GM19438 (cell line): ENCODE results near the gene BCAS3.

ENCODE experiments used
- ATAC-seq: cut with Tn5 transposase; IDR thresholded peaks from one replicate; pipeline ENCODE4 v1.9.1; 2021; ENCODE audit warnings: low read depth; ENCODE audit not compliant: unreplicated experiment

BCAS3 gene

GRCh38 chr17:61209106-61209439 lies 531.4 kb downstream of the BCAS3 start:
- ATAC-seq, result no peak

DNA sequence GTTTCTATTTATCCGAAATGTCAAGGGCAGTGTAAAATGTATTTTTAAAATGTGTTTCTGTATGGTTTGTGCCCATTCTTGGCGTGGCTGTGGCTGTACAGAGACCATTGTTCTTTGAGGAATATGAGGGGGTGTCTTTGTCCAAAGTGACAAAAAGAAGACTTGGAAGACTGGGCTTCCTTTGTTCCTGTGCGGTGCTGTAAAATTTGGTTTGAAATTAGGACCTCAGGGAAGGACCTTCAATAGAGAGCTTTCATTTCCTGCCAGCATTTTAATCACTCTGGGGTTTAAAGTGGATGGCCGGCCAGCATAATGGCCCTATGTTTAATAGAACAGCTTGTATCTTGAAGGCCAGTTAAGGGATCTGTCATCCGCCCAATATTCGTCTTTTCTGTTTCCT lies 531.9 kb downstream of the BCAS3 start:
- no peak for ATAC-seq

DNA sequence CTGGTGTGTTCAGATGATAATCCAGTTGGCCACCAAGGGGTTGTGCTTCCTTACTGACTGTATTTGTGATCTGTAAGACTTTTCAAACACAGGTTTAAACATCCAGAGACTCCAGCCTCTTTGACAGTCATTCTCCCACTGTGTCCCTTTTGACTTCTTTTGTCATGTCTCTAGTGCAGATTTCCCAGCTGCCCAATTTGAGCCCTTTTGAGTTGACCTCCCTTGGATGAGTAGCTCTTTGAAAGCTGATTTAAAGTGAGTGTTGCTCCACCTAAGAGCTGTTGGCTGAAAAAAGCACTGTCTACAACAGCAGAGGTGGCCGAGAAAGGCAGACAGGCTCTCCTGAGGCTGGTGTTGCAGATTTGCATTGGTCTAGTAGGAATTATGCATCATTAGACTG lies 533.6 kb downstream of the BCAS3 start:
- ATAC-seq, result no peak

DNA sequence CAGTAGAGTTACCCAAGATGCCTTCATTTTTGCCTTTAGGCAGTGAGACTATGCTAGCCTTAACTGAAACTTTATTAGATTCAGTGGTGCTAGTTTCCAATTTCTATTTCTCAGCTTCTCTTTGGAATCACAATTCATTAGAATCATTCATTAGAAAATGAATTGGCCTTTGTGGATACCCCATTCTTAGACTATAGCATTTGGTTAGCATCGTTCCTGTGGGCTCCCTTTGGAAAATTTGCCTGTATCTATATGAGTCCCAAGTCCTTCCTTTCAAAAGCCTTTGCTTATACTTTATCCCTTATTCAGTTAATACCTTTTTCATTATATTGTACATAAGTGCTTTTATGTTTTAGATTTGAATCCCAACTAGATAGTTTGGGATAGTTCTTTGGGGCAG lies 535.0 kb downstream of the BCAS3 start:
- no peak for ATAC-seq

DNA sequence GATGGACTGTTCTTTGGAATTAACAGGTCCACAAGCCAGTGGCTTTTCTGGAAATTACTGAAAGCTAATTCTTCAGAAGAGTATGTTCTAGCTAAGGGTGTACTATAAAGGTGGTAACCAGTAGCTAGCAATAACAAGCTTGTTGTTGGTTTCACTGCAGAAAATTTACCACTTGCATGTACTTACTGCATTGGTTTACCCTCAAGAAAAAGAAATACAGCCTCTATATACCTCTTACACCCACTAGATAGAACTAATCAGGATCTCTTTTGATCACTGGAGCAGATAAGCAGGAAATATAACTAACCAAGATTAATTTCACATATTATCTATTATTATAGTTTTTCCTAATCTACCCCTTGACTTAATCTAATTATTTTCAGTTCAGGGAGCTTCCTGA lies 537.1 kb downstream of the BCAS3 start:
- ATAC-seq, result no peak

- no peak for ATAC-seq
Measured at GRCh38 chr17:61216066-61216465, 538.4 kb downstream of the BCAS3 start.

GRCh38 chr17:61217878-61218437 lies 540.3 kb downstream of the BCAS3 start:
- no peak for ATAC-seq

DNA sequence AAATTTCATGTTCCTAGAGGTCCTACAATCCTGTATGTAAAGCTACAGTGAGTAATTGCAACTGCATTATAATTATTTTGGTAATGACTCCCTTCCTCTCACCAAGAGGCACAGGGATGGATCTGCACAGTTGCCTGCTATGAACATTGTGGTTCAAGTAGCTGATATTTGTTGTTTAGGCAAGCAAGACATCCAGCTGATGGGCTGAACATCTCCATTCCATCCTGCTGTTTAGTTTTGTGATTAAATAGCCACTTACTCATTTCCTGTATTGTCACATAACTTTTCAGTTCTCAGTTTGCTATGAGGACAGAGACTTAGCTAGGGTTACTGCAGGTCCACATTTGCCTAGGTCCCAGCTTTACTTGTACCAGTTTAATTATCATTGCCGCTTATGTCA lies 540.8 kb downstream of the BCAS3 start:
- ATAC-seq, result no peak

DNA sequence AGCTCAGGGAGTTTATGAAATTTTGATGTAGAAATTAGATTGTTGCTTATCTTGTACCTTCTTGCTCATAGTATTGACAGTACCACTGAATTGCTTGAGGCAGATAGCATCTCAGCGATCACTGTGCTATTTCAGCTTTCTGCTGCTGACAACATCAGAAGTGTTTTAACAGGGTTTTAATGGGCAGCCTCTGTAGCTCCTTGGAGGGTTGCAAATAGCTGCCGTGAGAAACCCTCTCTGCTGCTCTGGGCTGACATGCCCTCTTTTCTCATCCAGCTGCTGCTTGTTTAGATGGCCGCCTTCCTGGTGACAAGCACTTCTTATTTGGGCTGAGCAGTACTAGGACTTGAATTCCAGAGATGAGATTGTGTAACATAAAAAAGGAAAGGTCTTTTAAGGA lies 541.8 kb downstream of the BCAS3 start:
- ATAC-seq, result no peak

DNA sequence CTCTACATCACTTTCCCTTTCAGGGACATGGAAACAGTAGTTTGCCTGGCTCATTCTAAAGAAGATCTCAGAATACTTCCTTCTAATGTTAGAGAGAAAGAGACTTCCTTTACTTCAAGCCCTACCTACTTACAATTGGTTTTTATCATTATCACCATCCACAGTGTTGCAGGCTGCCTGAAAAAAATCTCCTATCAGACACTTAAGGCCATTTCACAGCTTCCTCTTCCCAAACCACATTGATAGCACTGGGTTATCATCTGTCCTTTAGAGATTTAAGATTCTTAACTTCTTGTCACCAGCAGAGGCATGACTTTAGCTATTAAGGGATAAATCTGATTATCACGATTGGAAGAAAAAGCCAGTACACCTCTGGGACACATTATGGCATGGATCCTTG lies 543.5 kb downstream of the BCAS3 start:
- ATAC-seq, result no peak

GRCh38 chr17:61221597-61222471 lies 544.2 kb downstream of the BCAS3 start:
- no peak for ATAC-seq

- no peak for ATAC-seq
Measured at GRCh38 chr17:61223725-61224124, 546.1 kb downstream of the BCAS3 start.

DNA sequence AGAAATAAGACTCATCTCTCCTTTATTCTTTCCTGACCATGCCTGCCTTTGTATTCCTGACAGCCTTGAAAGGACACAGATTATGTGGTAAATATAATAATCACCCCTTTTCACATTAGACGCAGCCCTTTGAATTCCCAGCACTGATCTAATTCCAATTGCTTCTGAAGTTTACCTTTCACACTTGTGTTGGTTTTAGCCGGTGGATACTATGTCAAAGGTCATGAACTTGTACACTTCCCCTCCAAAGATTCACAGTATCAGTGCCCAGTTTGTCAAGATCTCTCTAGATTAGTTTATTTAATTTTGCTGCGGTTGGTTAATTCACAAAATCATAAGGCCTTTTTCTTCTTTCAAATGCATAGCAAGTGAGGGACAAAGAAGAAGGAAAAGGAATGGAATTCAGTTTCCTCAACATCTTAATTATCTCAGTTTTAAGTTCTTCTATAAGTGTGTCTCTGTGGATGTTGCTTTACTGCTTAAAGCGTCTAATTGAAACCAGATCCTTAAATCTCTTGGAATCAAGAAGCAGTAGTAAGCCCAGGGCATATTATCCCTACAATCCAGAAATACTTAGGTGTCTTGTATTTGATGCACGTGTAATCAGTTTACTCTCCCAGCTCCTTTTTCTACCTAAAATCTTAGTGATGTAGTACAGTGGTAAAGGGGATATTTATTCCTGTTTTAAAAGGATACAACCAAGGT lies 547.7 kb downstream of the BCAS3 start:
- no peak for ATAC-seq

GRCh38 chr17:61227866-61228265 lies 550.2 kb downstream of the BCAS3 start:
- no peak for ATAC-seq

GRCh38 chr17:61230461-61230860 lies 552.8 kb downstream of the BCAS3 start:
- no peak for ATAC-seq

- no peak for ATAC-seq
Measured at GRCh38 chr17:61230972-61231820, 553.5 kb downstream of the BCAS3 start.

DNA sequence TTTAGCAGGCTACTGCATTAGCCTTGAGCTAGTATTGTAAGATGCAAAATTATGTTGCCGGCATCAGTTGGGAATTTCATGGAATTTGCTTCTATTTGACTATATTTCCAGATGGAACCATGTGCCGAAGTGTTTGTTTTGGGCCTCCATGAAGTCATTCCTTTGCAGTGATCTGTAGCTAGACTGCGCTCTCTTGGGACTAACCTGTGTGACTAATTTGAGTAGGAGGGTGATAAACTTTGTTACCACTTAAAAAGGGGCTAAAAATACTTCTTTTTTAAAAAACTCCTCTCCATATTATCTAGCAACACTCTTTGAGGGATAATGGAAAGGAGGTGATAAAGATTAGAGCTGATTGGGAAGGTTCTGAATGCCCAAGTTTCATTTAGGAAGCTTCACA lies 555.2 kb downstream of the BCAS3 start:
- ATAC-seq, result no peak

- no peak for ATAC-seq
Measured at GRCh38 chr17:61233991-61234750, 556.5 kb downstream of the BCAS3 start.

GRCh38 chr17:61235001-61235826 lies 557.6 kb downstream of the BCAS3 start:
- no peak for ATAC-seq
